ENCODE results near the gene IGFN1.

Gene IGFN1

DNA sequence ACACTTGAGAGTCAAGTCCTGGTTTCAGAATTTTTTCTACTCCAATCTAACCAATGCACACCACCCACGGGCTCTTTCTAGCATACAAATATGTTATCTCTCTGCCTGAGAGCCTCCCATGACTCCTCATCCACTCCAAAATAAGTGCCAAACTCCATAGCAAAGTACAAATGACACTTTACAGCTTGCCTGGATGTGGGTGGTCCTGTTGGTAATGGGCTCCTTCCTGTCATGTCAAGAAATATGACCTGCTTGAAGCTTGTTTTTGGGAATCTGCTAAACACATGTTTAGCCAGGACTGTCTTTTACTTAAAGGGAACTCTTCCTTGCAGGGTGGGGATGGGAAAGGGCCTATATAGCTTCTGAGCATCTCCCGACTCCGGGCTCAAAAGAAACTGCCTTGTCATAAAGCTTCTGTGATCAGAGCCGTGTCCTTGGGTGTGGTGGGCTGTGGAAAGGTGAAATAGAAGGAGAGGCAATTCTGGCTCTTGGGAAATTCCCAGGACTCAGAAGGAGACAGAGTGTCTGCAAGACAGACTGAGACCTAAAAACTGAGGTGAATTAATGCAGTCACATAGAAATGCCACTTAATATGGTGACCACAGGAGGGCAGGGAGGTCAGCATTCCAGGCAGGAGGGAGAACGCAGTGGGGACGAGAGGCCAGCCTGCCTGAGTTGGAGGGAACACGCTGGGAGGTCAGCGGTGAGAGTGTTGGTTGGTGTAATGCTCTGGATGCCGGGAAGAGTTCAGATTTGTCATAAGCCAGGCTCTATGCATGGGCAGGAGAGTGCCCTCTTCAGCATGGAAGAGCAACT, 6.1 kb upstream of the IGFN1 start:
- Histone ChIP-seq H3K4ac (ENCODE audit: low read depth, low read length) (no peak overlapping the region), H3K79me2 (ENCODE audit: control insufficient read depth, insufficient read depth, low read length) (no peaks in the 10 kb centered on the region), H3K9ac (ENCODE audit: low read length) (no peak overlapping the region), H3K56ac (ENCODE audit: low read length) (no peak overlapping the region), H3K23ac (ENCODE audit: low read length) (no peak overlapping the region), H2BK5ac (ENCODE audit: low read length) (no peak overlapping the region), H2BK15ac (replicated peaks; ENCODE audit: low read depth) (no peak overlapping the region), H3K4me3 (ENCODE audit: low read length) (no peak overlapping the region), H2AK5ac (ENCODE audit: low read length) (no peak overlapping the region), H3K27ac (ENCODE audit: low read depth, low read length) (no peak overlapping the region), H2BK120ac (ENCODE audit: low read depth, low read length) (no peak overlapping the region), H3K4me2 (ENCODE audit: low read length) (no peak overlapping the region), H3K36me3 (ENCODE audit: control insufficient read depth, insufficient read depth, low read length) (no peaks in the 10 kb centered on the region), H3K18ac (ENCODE audit: low read length) (no peak overlapping the region), H3K27me3 (ENCODE audit: insufficient read depth, low read length, poor library complexity) (no peaks in the 10 kb centered on the region), H4K8ac (ENCODE audit: low read depth, low read length) (no peak overlapping the region), H4K5ac (ENCODE audit: low read length) (no peak overlapping the region), H3K4me1 (ENCODE audit: control insufficient read depth, low read depth, low read length) (no peaks in the 10 kb centered on the region), H3K79me1 (ENCODE audit: low read length) (no peaks in the 10 kb centered on the region)
- peak; percentile 90 for DNase-seq
- WGBS (ENCODE audit: extremely low coverage, insufficient coverage, low lambda C conversion rate) = no CpG with 5 or more reads among the region's 9 CpGs

- no peaks in the 10 kb centered on the region for H3K27me3 ChIP-seq (ENCODE audit: insufficient read depth, low read length, poor library complexity)
These were observed 5.5 kb upstream of the IGFN1 start for GRCh38 chr1:201185123-201185453.

GRCh38 chr1:201185527-201186128, 5.0 kb upstream of the IGFN1 start:
- no CpG with 5 or more reads among the region's 5 CpGs for WGBS (ENCODE audit: extremely low coverage, insufficient coverage, low lambda C conversion rate)
- Histone ChIP-seq H4K8ac (ENCODE audit: low read depth, low read length) (no peak overlapping the region), H2AK5ac (ENCODE audit: low read length) (no peak overlapping the region), H3K79me1 (ENCODE audit: low read length) (no peaks in the 10 kb centered on the region), H3K56ac (ENCODE audit: low read length) (no peak overlapping the region), H2BK120ac (ENCODE audit: low read depth, low read length) (no peak overlapping the region), H3K4me2 (ENCODE audit: low read length) (no peak overlapping the region), H3K4me1 (ENCODE audit: control insufficient read depth, low read depth, low read length) (no peaks in the 10 kb centered on the region), H3K27me3 (ENCODE audit: insufficient read depth, low read length, poor library complexity) (no peaks in the 10 kb centered on the region), H3K4me3 (ENCODE audit: low read length) (no peak overlapping the region), H4K5ac (ENCODE audit: low read length) (no peak overlapping the region), H3K9ac (ENCODE audit: low read length) (no peak overlapping the region), H3K79me2 (ENCODE audit: control insufficient read depth, insufficient read depth, low read length) (no peaks in the 10 kb centered on the region), H2BK15ac (replicated peaks; ENCODE audit: low read depth) (no peak overlapping the region), H3K4ac (ENCODE audit: low read depth, low read length) (no peak overlapping the region), H3K18ac (ENCODE audit: low read length) (no peak overlapping the region), H3K23ac (ENCODE audit: low read length) (no peak overlapping the region), H3K27ac (ENCODE audit: low read depth, low read length) (no peak overlapping the region), H3K36me3 (ENCODE audit: control insufficient read depth, insufficient read depth, low read length) (no peaks in the 10 kb centered on the region), H2BK5ac (ENCODE audit: low read length) (no peak overlapping the region)
- DNase-seq = no peak

More at GRCh38 chr1:201185123-201185453, 5.5 kb upstream of the IGFN1 start:
- no peaks in the 10 kb centered on the region for H3K4me1 ChIP-seq (ENCODE audit: control insufficient read depth, low read depth, low read length)
- no peak overlapping the region for H2BK15ac ChIP-seq (replicated peaks; ENCODE audit: low read depth)
- no peak overlapping the region for H3K4me3 ChIP-seq (ENCODE audit: low read length)
- H3K79me2 ChIP-seq (ENCODE audit: control insufficient read depth, insufficient read depth, low read length) = no peaks in the 10 kb centered on the region
- no peak overlapping the region for H3K23ac ChIP-seq (ENCODE audit: low read length)
- WGBS (ENCODE audit: extremely low coverage, insufficient coverage, low lambda C conversion rate) = no CpG with 5 or more reads among the region's 3 CpGs
- no peak overlapping the region for H4K5ac ChIP-seq (ENCODE audit: low read length)
- H2BK120ac ChIP-seq (ENCODE audit: low read depth, low read length) = no peak overlapping the region
- H3K36me3 ChIP-seq (ENCODE audit: control insufficient read depth, insufficient read depth, low read length) = no peaks in the 10 kb centered on the region
- no peak overlapping the region for H3K4ac ChIP-seq (ENCODE audit: low read depth, low read length)
- H2AK5ac ChIP-seq (ENCODE audit: low read length) = no peak overlapping the region
- no peak overlapping the region for H3K18ac ChIP-seq (ENCODE audit: low read length)
- DNase-seq = no peak
- no peaks in the 10 kb centered on the region for H3K79me1 ChIP-seq (ENCODE audit: low read length)
- no peak overlapping the region for H3K9ac ChIP-seq (ENCODE audit: low read length)
- no peak overlapping the region for H2BK5ac ChIP-seq (ENCODE audit: low read length)
- no peak overlapping the region for H3K4me2 ChIP-seq (ENCODE audit: low read length)
- no peak overlapping the region for H4K8ac ChIP-seq (ENCODE audit: low read depth, low read length)
- H3K56ac ChIP-seq (ENCODE audit: low read length) = no peak overlapping the region
- H3K27ac ChIP-seq (ENCODE audit: low read depth, low read length) = no peak overlapping the region

DNA sequence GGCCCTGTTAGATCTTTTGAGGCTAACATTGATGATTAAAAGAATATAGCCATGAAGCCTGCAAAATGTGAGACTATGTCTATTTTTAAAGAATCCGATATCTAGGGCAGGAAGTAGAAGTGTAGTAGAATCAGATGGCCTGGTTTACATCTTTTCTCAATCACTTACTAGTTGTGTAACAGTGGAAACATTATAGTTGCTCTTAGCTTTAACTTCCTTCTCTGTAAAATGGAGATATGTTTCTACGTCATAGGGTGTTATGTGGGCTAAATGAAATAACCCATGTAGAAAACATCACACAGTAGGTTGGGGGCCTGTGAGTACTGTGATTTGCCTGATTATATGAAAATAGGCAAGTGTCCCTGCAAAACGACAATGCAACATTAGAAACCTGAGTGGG, 4.4 kb upstream of the IGFN1 start:
- Histone ChIP-seq H3K36me3 (ENCODE audit: control insufficient read depth, insufficient read depth, low read length) (no peaks in the 10 kb centered on the region), H3K4me1 (ENCODE audit: control insufficient read depth, low read depth, low read length) (no peaks in the 10 kb centered on the region), H3K79me1 (ENCODE audit: low read length) (no peaks in the 10 kb centered on the region), H3K56ac (ENCODE audit: low read length) (no peak overlapping the region), H3K27ac (ENCODE audit: low read depth, low read length) (no peak overlapping the region), H3K18ac (ENCODE audit: low read length) (no peak overlapping the region), H2BK5ac (ENCODE audit: low read length) (no peak overlapping the region), H3K9ac (ENCODE audit: low read length) (no peak overlapping the region), H2BK15ac (replicated peaks; ENCODE audit: low read depth) (no peak overlapping the region), H3K79me2 (ENCODE audit: control insufficient read depth, insufficient read depth, low read length) (no peaks in the 10 kb centered on the region), H3K23ac (ENCODE audit: low read length) (no peak overlapping the region), H3K4me2 (ENCODE audit: low read length) (no peak overlapping the region), H3K4ac (ENCODE audit: low read depth, low read length) (no peak overlapping the region), H2BK120ac (ENCODE audit: low read depth, low read length) (no peak overlapping the region), H2AK5ac (ENCODE audit: low read length) (no peak overlapping the region), H4K5ac (ENCODE audit: low read length) (no peak overlapping the region), H4K8ac (ENCODE audit: low read depth, low read length) (no peak overlapping the region), H3K4me3 (ENCODE audit: low read length) (no peak overlapping the region), H3K27me3 (ENCODE audit: insufficient read depth, low read length, poor library complexity) (no peaks in the 10 kb centered on the region)
- WGBS (ENCODE audit: extremely low coverage, insufficient coverage, low lambda C conversion rate) = no CpG with 5 or more reads among the region's 3 CpGs
- no peak for DNase-seq

GRCh38 chr1:201189085-201189484, 1.5 kb upstream of the IGFN1 start:
- no peaks in the 10 kb centered on the region for H3K27me3 ChIP-seq (ENCODE audit: insufficient read depth, low read length, poor library complexity)
- no peaks in the 10 kb centered on the region for H3K4me1 ChIP-seq (ENCODE audit: control insufficient read depth, low read depth, low read length)
- H4K5ac ChIP-seq (ENCODE audit: low read length) = no peak overlapping the region
- no peak overlapping the region for H2AK5ac ChIP-seq (ENCODE audit: low read length)
- no peak overlapping the region for H3K4me2 ChIP-seq (ENCODE audit: low read length)
- no CpG with 5 or more reads among the region's 2 CpGs for WGBS (ENCODE audit: extremely low coverage, insufficient coverage, low lambda C conversion rate)
- no peak for DNase-seq
- no peak overlapping the region for H3K23ac ChIP-seq (ENCODE audit: low read length)
- H3K18ac ChIP-seq (ENCODE audit: low read length) = no peak overlapping the region
- no peak overlapping the region for H2BK120ac ChIP-seq (ENCODE audit: low read depth, low read length)
- H2BK15ac ChIP-seq (replicated peaks; ENCODE audit: low read depth) = no peak overlapping the region
- H3K79me2 ChIP-seq (ENCODE audit: control insufficient read depth, insufficient read depth, low read length) = no peaks in the 10 kb centered on the region
- H2BK5ac ChIP-seq (ENCODE audit: low read length) = no peak overlapping the region
- no peak overlapping the region for H3K4ac ChIP-seq (ENCODE audit: low read depth, low read length)
- H3K36me3 ChIP-seq (ENCODE audit: control insufficient read depth, insufficient read depth, low read length) = no peaks in the 10 kb centered on the region
- no peaks in the 10 kb centered on the region for H3K79me1 ChIP-seq (ENCODE audit: low read length)
- no peak overlapping the region for H3K4me3 ChIP-seq (ENCODE audit: low read length)
- H3K56ac ChIP-seq (ENCODE audit: low read length) = no peak overlapping the region
- no peak overlapping the region for H3K27ac ChIP-seq (ENCODE audit: low read depth, low read length)
- H4K8ac ChIP-seq (ENCODE audit: low read depth, low read length) = no peak overlapping the region
- no peak overlapping the region for H3K9ac ChIP-seq (ENCODE audit: low read length)

Data from mesendoderm (in vitro differentiated cells).